Prostate gland (tissue), 2 donors: ENCODE data around the gene CSF2RB.

ENCODE experiments used
- CTCF ChIP-seq, 4 experiments: fragments of 200-600 bp in 2 of 4; fragments of 450-650 bp in 2 of 4; sonication (generic) in 2 of 4; IDR thresholded peaks; 1 replicate in 3 of 4; 2 replicates in 1 of 4; pipeline ENCODE4 v1.5.1; 2016 to 2019; ENCODE audit warnings: antibody characterized with exemption in 4 of 4, mild to moderate bottlenecking in 2 of 4, moderate library complexity in 2 of 4
- POLR2A ChIP-seq: fragments of 450-650 bp; IDR thresholded peaks from one replicate; pipeline ENCODE4 v1.6.1; 2016; ENCODE audit warnings: antibody characterized with exemption, mild to moderate bottlenecking
- POLR2AphosphoS5 ChIP-seq: sonication (generic); formaldehyde crosslinking; IDR thresholded peaks from one replicate; pipeline ENCODE4 v1.6.1; 2017; ENCODE audit warnings: antibody characterized with exemption

GRCh38 chr22:36925388-36926290 lies 12.2 kb downstream of the CSF2RB start:
- TF ChIP-seq CTCF (IDR thresholded peaks at IDR 0.05) (no peak), POLR2A (no peak), POLR2AphosphoS5 (no peak)
